Liver (tissue), 3 donors: ENCODE results near the gene SDC1.

Experiments
- JUND ChIP-seq, 2 donors: IDR thresholded peaks; 2 replicates each; pipeline ENCODE4 v1.6.1; 2016; ENCODE audit warnings: antibody characterized with exemption in 2 of 2
- MAX ChIP-seq: IDR thresholded peaks from 2 replicates; pipeline ENCODE4 v1.6.1; 2016; ENCODE audit warnings: antibody characterized with exemption
- SP1 ChIP-seq: IDR thresholded peaks from 2 replicates; pipeline ENCODE4 v1.6.1; 2018; ENCODE audit warnings: antibody characterized with exemption, mild to moderate bottlenecking
- YY1 ChIP-seq: IDR thresholded peaks from 2 replicates; pipeline ENCODE4 v1.6.1; 2016; ENCODE audit warnings: antibody characterized with exemption, mild to moderate bottlenecking
- TF ChIP-seq, protein P1 (sequence below): fragments of 150-350 bp; IDR thresholded peaks from 2 replicates; pipeline ENCODE4 v1.5.1; 2017; ENCODE audit warnings: improper control_type of control experiment, low read depth, low read length; ENCODE audit not compliant: missing input control
- donor health status: healthy.
- donor health status: healthy.

DNA sequence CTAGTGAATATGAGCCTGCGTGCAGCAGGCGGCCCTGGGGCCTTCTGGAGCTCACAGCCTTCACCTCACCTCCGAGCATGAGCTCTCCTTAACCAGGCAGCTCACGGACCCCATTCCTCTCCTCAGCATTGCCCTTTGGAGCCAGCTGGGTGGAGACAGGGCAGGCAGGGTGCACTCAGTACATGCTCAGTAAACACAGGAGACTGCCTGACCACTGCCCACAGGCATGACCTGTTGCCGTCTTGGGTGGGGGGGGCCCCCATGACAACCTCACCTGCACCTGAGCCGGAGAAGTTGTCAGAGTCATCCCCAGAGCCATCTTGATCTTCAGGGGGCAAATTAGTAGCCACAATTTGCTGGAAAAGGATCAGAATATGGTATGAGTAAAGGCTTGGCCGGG is 19.9 kb downstream of the SDC1 start:
- TF ChIP-seq, protein P1, sequence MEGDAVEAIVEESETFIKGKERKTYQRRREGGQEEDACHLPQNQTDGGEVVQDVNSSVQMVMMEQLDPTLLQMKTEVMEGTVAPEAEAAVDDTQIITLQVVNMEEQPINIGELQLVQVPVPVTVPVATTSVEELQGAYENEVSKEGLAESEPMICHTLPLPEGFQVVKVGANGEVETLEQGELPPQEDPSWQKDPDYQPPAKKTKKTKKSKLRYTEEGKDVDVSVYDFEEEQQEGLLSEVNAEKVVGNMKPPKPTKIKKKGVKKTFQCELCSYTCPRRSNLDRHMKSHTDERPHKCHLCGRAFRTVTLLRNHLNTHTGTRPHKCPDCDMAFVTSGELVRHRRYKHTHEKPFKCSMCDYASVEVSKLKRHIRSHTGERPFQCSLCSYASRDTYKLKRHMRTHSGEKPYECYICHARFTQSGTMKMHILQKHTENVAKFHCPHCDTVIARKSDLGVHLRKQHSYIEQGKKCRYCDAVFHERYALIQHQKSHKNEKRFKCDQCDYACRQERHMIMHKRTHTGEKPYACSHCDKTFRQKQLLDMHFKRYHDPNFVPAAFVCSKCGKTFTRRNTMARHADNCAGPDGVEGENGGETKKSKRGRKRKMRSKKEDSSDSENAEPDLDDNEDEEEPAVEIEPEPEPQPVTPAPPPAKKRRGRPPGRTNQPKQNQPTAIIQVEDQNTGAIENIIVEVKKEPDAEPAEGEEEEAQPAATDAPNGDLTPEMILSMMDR: no peak
- TF ChIP-seq SP1: no peak
- TF ChIP-seq MAX: no peak
- TF ChIP-seq YY1: no peak
- no peak for TF ChIP-seq JUND (IDR thresholded peaks at IDR 0.05)
